Gastrocnemius medialis (tissue), 4 donors: ENCODE results near the gene MRPS18B. TPM values are rescaled to one million over a fixed set of nuclear protein-coding genes. Genes with fewer than 3 reads are reported as not detected.

Experiments
- ATAC-seq, 2 donors: fragments of 150-250 bp; one replicate each; pipeline ENCODE4 v1.9.1; 2016
- DNase-seq, 2 donors: peaks; one replicate each; pipeline ENCODE4 v3.0.0-alpha.2; 2019
- H3K27ac ChIP-seq, 4 donors: fragments of 200-600 bp; sonication (generic); 1 replicate in 1 of 4; 2 replicates in 3 of 4; pipeline ENCODE4 v1.5.1; 2016 to 2018; ENCODE audit warnings: mild to moderate bottlenecking in 2 of 4, moderate library complexity in 1 of 4
- H3K27me3 ChIP-seq, 3 donors: fragments of 200-600 bp; sonication (generic) in 2 of 3; 1 replicate in 1 of 3; 2 replicates in 2 of 3; pipeline versions ENCODE4 v1.5.1 to v1.6.0; 2016 to 2019; ENCODE audit warnings: mild to moderate bottlenecking in 1 of 3, moderate library complexity in 1 of 3
- H3K36me3 ChIP-seq, 2 donors: fragments of 200-600 bp; sonication (generic) in 1 of 2; one replicate each; pipeline ENCODE4 v1.5.1; 2017 to 2018
- H3K4me1 ChIP-seq, 2 donors: fragments of 200-600 bp; sonication (generic) in 1 of 2; one replicate each; pipeline ENCODE4 v1.5.1; 2016 to 2017; ENCODE audit warnings: mild to moderate bottlenecking in 2 of 2
- H3K4me3 ChIP-seq, 4 donors: fragments of 200-600 bp; sonication (generic) in 3 of 4; 1 replicate in 1 of 4; 2 replicates in 3 of 4; pipeline ENCODE4 v1.5.1; 2016 to 2019; ENCODE audit warnings: mild to moderate bottlenecking in 2 of 4
- H3K9me3 ChIP-seq, 3 donors: fragments of 200-600 bp; sonication (generic) in 2 of 3; 1 replicate in 1 of 3; 2 replicates in 2 of 3; pipeline ENCODE4 v1.5.1; 2016 to 2019
- CTCF ChIP-seq, 5 experiments: fragments of 450-650 bp in 3 of 5; fragments of 200-600 bp in 2 of 5; sonication (generic) in 2 of 5; IDR thresholded peaks in 4 of 5; conservative IDR thresholded peaks in 1 of 5; 1 replicate in 4 of 5; 2 replicates in 1 of 5; pipeline ENCODE4 v1.5.1; 2016 to 2019; ENCODE audit warnings: antibody characterized with exemption in 5 of 5, mild to moderate bottlenecking in 3 of 5, moderate library complexity in 3 of 5
- POLR2A ChIP-seq, 2 donors: fragments of 450-650 bp; IDR thresholded peaks; one replicate each; pipeline ENCODE4 v1.6.1; 2017; ENCODE audit warnings: antibody characterized with exemption in 2 of 2, mild to moderate bottlenecking in 2 of 2, moderate library complexity in 2 of 2
- in situ Hi-C, 4 donors: fragments of 200-750 bp; cut with MboI; loops; one replicate each; pipeline versions ENCODE4 v1.15.0 to v1.8.0; 2017; ENCODE audit warnings: low sequenced_read_pairs in 4 of 4
- intact Hi-C: fragments of 100-400 bp; cut with DNase I; formaldehyde crosslinking; loops from one replicate; pipeline ENCODE4 v1.15.1; 2023; ENCODE audit warnings: low total_unique reads
- total RNA-seq, 4 donors: library from RNA; depleted of rRNA; stranded (reverse); fragments of >200 nt; gene quantifications; one replicate each; pipeline versions ENCODE4 v1.1.0 to v1.2.3, GENCODE V29; 2016

Gene MRPS18B
- total RNA-seq, 4 donors from 2014 or later = 155 to 211 (median 167) TPM

- H3K27ac ChIP-seq = peak within 1 kb of the TSS; percentile 97 to 100 (median 98)
- in situ Hi-C loops (no loop called here), intact Hi-C loops (loop anchor here (1.0 kb wide), 1 partner anchor 27 kb away; the partner anchor contains the start of gene DHX16)
- peaks cover 11 to 15% of the 10 kb centered on the region in 2 donors for H3K4me1 ChIP-seq
- peaks cover 0 to 18% of the 10 kb centered on the region in 2 donors for H3K36me3 ChIP-seq
- peak within 1 kb of the TSS; percentile 84 to 100 (median 92) for H3K4me3 ChIP-seq
- TF ChIP-seq POLR2A (IDR thresholded peaks at IDR 0.05) (no peak), CTCF (IDR thresholded peaks at IDR 0.05 in 4 of 5, conservative IDR thresholded peaks at IDR 0.05 in 1 of 5) (no peak)
- no peaks in the 10 kb centered on the region for H3K9me3 ChIP-seq
- DNase-seq (peak; percentile 84 to 91), ATAC-seq (peak; percentile 88 to 89)
- no peaks in the 10 kb centered on the region for H3K27me3 ChIP-seq
Observed at GRCh38 chr6:30646450-30647241, 29.0 kb downstream of the MRPS18B start, which contains the start of gene C6orf136. TSS of gene C6orf136 (plus strand) at chr6:30647133. CDS start at chr6:30647232, 99 bp downstream.

- in situ Hi-C loops (no loop called here), intact Hi-C loops (loop anchor here (1.0 kb wide), 1 partner anchor 26 kb away; the partner anchor contains the start of gene DHX16)
- Histone ChIP-seq H3K9me3 (no peaks in the 10 kb centered on the region), H3K27ac (peak overlapping the region; percentile 97 to 100 (median 98)), H3K36me3 (peaks cover 0 to 27% of the 10 kb centered on the region in 2 donors), H3K4me1 (peaks cover 11 to 15% of the 10 kb centered on the region in 2 donors), H3K27me3 (no peaks in the 10 kb centered on the region), H3K4me3 (peak overlapping the region; percentile 84 to 100 (median 92))
- TF ChIP-seq CTCF (IDR thresholded peaks at IDR 0.05 in 4 of 5, conservative IDR thresholded peaks at IDR 0.05 in 1 of 5) = no peak
- peak; percentile 39 to 46 for TF ChIP-seq POLR2A (IDR thresholded peaks at IDR 0.05)
- ATAC-seq (peak; percentile 79 to 80), DNase-seq (peak; percentile 32 to 66)
Observed at GRCh38 chr6:30647242-30648116, 29.8 kb downstream of the MRPS18B start.

DNA sequence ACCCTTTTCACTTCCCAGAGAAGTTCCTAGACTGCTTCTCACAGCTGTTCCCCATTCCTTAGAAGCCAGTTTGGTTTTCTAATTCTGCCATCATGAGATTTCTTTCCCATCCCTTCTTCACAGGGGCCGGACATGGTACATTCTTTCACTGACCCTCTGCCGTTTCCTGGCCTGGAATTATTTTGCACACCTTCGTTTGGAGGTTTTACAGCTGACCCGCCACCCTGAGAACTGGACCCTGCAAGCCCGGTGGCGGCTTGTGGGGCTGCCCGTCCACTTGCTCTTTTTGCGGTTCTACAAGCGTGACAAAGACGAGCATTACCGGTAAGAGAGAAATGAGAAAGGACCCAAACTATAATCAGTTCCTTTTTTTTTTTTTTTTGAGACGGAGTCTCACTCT, 33.5 kb downstream of the MRPS18B start:
- Histone ChIP-seq H3K36me3 (peaks cover 2 to 63% of the 10 kb centered on the region in 2 donors), H3K4me3 (no peak overlapping the region), H3K27ac (no peak overlapping the region), H3K4me1 (peaks cover 11 to 15% of the 10 kb centered on the region in 2 donors), H3K27me3 (no peaks in the 10 kb centered on the region), H3K9me3 (no peaks in the 10 kb centered on the region)
- DNase-seq = no peak
- no peak for ATAC-seq
- intact Hi-C loops = no loop called here
- TF ChIP-seq CTCF (IDR thresholded peaks at IDR 0.05 in 4 of 5, conservative IDR thresholded peaks at IDR 0.05 in 1 of 5) (no peak), POLR2A (IDR thresholded peaks at IDR 0.05) (no peak)
- in situ Hi-C loops = loop anchor here in 1 of 4 donors (25.0 kb wide), 1 partner anchor 436 kb away; no protein-coding TSS in a partner anchor

GRCh38 chr6:30654798-30655742, 37.4 kb downstream of the MRPS18B start:
- no peak overlapping the region for H3K27ac ChIP-seq
- TF ChIP-seq CTCF (IDR thresholded peaks at IDR 0.05 in 4 of 5, conservative IDR thresholded peaks at IDR 0.05 in 1 of 5) (no peak), POLR2A (IDR thresholded peaks at IDR 0.05) (no peak)
- H3K4me1 ChIP-seq = no peaks in the 10 kb centered on the region
- ATAC-seq (no peak), DNase-seq (no peak)
- H3K9me3 ChIP-seq = no peaks in the 10 kb centered on the region
- H3K36me3 ChIP-seq = peaks cover 2 to 99% of the 10 kb centered on the region in 2 donors
- intact Hi-C loops (no loop called here), in situ Hi-C loops (loop anchor here in 1 of 4 donors (25.0 kb wide), 1 partner anchor 432 kb away; no protein-coding TSS in a partner anchor)
- H3K27me3 ChIP-seq = no peaks in the 10 kb centered on the region
- no peak overlapping the region for H3K4me3 ChIP-seq
